ENCODE measurements around the gene MEP1A. TPM values are rescaled to one million over a fixed set of nuclear protein-coding genes. Genes with fewer than 3 reads are reported as not detected.
A peak's percentile ranks its signal among the peaks of the same experiment; 100 is the strongest.
"Not testable (repeated sequence)": the region's sequence is repeated elsewhere in the genome, so short reads cannot be mapped to it uniquely, and the experiment has no call there.

MEP1A gene
- total RNA-seq, 1 donor from 2014 or later = 2.6 TPM

DNA sequence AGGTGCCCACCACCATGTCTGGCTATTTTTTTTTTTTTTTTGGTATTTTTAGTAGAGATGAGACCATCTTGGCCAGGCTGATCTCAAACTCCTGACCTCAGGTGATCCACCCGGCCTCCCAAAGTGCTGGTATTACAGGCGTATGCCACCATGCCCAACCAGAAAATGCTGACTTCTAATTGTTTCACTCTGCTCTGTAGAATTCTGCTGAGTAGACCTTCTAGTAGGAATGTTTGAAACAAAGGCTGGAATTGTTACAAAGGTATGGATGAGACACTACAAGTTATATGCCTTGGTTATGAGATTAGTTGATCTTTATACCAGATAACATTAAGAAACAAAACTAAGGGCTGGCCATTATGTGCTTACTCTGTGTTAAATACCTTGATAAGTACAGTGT is 44.8 kb downstream of the MEP1A start:
- Mint-ChIP-seq H3K9me3 (ENCODE audit: low read depth) (peaks cover 17% of the 10 kb centered on the region), H3K36me3 (ENCODE audit: insufficient read depth) (peaks cover 4% of the 10 kb centered on the region), H3K4me3 (ENCODE audit: low read depth) (no peak overlapping the region), H3K27me3 (no peaks in the 10 kb centered on the region), H3K4me1 (ENCODE audit: low read depth) (no peaks in the 10 kb centered on the region), H3K27ac (no peak overlapping the region)
- no peak for DNase-seq (ENCODE audit: low spot score, unreplicated experiment)
- TF ChIP-seq, protein P1, sequence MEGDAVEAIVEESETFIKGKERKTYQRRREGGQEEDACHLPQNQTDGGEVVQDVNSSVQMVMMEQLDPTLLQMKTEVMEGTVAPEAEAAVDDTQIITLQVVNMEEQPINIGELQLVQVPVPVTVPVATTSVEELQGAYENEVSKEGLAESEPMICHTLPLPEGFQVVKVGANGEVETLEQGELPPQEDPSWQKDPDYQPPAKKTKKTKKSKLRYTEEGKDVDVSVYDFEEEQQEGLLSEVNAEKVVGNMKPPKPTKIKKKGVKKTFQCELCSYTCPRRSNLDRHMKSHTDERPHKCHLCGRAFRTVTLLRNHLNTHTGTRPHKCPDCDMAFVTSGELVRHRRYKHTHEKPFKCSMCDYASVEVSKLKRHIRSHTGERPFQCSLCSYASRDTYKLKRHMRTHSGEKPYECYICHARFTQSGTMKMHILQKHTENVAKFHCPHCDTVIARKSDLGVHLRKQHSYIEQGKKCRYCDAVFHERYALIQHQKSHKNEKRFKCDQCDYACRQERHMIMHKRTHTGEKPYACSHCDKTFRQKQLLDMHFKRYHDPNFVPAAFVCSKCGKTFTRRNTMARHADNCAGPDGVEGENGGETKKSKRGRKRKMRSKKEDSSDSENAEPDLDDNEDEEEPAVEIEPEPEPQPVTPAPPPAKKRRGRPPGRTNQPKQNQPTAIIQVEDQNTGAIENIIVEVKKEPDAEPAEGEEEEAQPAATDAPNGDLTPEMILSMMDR (IDR thresholded peaks at IDR 0.05; ENCODE audit: unreplicated experiment) = no peak

DNA sequence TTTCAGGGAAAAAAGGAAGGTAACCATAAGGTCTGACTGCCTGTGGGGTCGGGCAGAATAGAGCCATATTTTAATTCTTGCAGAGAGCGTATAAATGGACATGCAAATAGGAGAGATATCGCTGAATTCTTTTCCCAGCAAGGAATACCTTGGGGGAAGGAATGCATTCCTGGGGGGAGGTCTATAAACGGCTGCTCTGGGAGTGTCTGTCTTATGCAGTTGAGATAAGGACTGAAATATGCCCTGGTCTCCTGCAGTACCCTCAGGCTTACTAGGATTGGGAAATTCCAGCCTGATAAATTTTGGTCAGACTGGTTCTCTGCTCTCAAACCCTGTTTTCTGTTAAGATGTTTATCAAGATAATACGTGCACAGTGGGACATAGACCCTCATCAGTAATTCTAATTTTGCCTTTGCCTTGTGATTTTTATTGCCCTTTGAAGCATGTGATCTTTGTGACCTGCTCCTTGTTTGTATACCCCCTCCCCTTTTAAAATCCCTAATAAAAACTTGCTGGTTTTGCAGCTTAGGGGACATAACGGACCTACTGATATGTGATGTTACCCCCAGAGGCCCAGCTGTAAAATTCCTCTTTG is 49.2 kb downstream of the MEP1A start:
- not testable (repeated sequence) for H3K27me3 Mint-ChIP-seq; H3K4me1 Mint-ChIP-seq (ENCODE audit: low read depth); H3K27ac Mint-ChIP-seq; DNase-seq (ENCODE audit: low spot score, unreplicated experiment); H3K4me3 Mint-ChIP-seq (ENCODE audit: low read depth); H3K36me3 Mint-ChIP-seq (ENCODE audit: insufficient read depth)
- H3K9me3 Mint-ChIP-seq (ENCODE audit: low read depth) = peaks cover 17% of the 10 kb centered on the region

DNA sequence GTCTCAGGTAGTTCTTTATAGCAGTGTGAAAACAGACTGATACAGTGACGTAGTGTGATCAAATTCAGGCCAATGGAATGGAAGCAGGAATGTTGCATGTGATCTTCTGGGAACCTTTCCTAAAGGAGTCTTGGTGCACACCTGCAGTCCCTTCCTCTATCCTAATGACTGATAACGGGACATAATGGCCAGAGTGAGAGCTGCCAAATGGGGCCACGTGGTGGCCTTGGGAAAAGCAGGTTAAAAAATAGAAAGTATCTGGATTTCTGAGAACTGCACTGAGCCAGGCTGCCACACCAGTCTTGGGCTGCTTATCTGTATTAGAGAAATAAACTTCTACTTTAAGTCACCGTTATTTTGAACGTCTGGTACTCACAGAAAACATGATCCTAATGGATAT is 51.9 kb downstream of the MEP1A start:
- H3K27ac Mint-ChIP-seq = no peak overlapping the region
- H3K36me3 Mint-ChIP-seq (ENCODE audit: insufficient read depth) = peaks cover 4% of the 10 kb centered on the region
- TF ChIP-seq, protein P1 (IDR thresholded peaks at IDR 0.05; ENCODE audit: unreplicated experiment) = no peak
- H3K4me1 Mint-ChIP-seq (ENCODE audit: low read depth) = peaks cover 3% of the 10 kb centered on the region
- peaks cover 17% of the 10 kb centered on the region for H3K9me3 Mint-ChIP-seq (ENCODE audit: low read depth)
- no peak overlapping the region for H3K4me3 Mint-ChIP-seq (ENCODE audit: low read depth)
- DNase-seq (ENCODE audit: low spot score, unreplicated experiment) = no peak
- peaks cover 28% of the 10 kb centered on the region for H3K27me3 Mint-ChIP-seq

DNA sequence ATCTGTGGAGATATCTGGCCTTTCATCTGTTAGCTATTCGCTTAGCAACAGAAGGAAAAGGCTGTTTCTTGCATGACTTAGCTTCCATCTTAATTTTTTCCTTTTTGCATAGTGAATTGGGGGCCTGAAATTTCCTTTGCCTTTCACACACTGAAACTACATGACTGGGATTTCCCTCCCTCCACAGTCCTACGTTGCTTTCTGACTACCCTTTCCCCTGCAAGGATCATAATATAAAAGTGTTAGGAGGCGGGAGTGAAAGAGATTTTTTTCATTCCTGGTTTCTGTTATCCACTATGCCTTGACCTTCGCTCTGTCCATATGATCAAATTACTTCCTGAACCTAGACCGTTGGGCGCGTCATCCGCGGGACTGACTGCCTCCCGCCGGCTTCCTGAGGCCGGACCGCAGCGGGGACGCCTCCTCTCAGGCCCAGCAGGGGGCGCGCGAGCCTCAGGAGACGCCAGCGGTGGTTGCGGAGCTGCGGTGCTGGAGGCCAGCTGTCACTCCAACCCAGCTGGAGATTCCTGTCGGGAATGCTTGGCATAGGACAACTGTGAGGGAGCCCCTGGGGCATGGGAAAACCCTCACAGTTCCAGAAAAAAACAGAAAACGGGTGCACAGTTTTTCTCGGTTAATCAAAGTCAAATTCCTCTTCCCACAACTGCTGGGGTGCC is 55.6 kb downstream of the MEP1A start:
- Mint-ChIP-seq H3K9me3 (ENCODE audit: low read depth) (no peaks in the 10 kb centered on the region), H3K4me3 (ENCODE audit: low read depth) (peak overlapping the region; percentile 55), H3K27ac (no peak overlapping the region), H3K27me3 (peaks cover 42% of the 10 kb centered on the region), H3K4me1 (ENCODE audit: low read depth) (peaks cover 3% of the 10 kb centered on the region), H3K36me3 (ENCODE audit: insufficient read depth) (no peaks in the 10 kb centered on the region)
- TF ChIP-seq, protein P1 (IDR thresholded peaks at IDR 0.05; ENCODE audit: unreplicated experiment) = peak; percentile 99
- DNase-seq (ENCODE audit: low spot score, unreplicated experiment) = peak; percentile 77

DNA sequence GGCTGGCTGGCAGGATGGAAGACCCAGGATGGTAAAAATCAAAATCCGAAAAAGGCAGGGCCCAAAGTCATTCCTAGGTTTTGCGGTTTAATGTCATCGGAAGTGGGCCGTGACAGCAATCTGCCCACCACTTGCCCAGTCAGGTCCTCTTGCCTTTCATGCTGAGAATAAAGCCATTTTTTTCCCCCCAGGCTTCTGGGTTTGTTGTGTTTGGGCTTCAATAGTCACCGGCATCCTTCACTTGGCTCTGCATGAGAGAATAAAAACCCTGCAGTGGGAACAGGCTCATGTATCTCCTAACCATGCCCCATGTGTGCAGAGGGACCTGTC is 56.1 kb downstream of the MEP1A start:
- no peak for DNase-seq (ENCODE audit: low spot score, unreplicated experiment)
- H3K27ac Mint-ChIP-seq = no peak overlapping the region
- H3K4me1 Mint-ChIP-seq (ENCODE audit: low read depth) = peaks cover 3% of the 10 kb centered on the region
- no peaks in the 10 kb centered on the region for H3K36me3 Mint-ChIP-seq (ENCODE audit: insufficient read depth)
- H3K9me3 Mint-ChIP-seq (ENCODE audit: low read depth) = no peaks in the 10 kb centered on the region
- no peak overlapping the region for H3K4me3 Mint-ChIP-seq (ENCODE audit: low read depth)
- peaks cover 45% of the 10 kb centered on the region for H3K27me3 Mint-ChIP-seq
- TF ChIP-seq, protein P1 (IDR thresholded peaks at IDR 0.05; ENCODE audit: unreplicated experiment) = no peak

DNA sequence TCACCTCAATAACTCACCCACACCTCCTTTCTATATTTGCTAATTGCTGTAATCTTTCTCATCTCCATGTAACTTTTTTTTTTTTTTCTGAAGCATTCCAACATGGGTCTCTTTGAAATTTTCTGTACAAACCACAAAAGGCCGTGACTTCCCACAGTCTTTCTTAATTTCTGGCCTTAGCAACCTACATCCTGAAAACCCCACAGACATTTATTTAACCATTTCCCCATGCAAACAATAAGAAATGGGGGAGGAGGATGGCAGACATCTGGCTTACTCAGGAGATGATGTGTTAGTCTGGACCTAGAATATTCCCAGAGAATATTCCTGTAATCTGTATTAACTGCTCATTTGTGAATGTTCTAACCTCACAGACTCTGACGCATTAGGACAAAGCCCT is 57.6 kb downstream of the MEP1A start:
- TF ChIP-seq, protein P1 (IDR thresholded peaks at IDR 0.05; ENCODE audit: unreplicated experiment) = no peak
- Mint-ChIP-seq H3K9me3 (ENCODE audit: low read depth) (no peaks in the 10 kb centered on the region), H3K4me3 (ENCODE audit: low read depth) (no peak overlapping the region), H3K27ac (no peak overlapping the region), H3K36me3 (ENCODE audit: insufficient read depth) (no peaks in the 10 kb centered on the region), H3K27me3 (peaks cover 44% of the 10 kb centered on the region), H3K4me1 (ENCODE audit: low read depth) (peaks cover 3% of the 10 kb centered on the region)
- DNase-seq (ENCODE audit: low spot score, unreplicated experiment) = no peak

DNA sequence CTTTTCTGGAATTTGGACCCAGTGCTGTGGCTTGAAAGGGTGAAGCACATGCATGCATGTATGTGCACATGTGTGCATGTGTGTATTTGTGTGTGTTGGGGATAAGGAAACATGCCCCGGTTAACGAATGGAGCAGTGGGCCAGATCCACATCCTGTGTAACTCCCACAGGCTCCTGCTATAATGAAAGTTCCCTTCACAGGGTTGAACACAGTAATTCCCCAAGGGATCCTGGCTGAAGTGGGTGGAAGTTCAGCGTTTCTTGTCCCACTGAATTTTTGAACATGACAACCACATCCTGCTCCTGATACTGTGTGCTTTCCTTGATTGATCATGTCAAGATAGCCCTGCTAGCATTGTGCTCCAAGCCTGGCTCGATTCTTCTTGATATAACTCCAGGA is 58.4 kb downstream of the MEP1A start:
- peaks cover 44% of the 10 kb centered on the region for H3K27me3 Mint-ChIP-seq
- H3K4me1 Mint-ChIP-seq (ENCODE audit: low read depth); DNase-seq (ENCODE audit: low spot score, unreplicated experiment); H3K27ac Mint-ChIP-seq; H3K4me3 Mint-ChIP-seq (ENCODE audit: low read depth); H3K9me3 Mint-ChIP-seq (ENCODE audit: low read depth); H3K36me3 Mint-ChIP-seq (ENCODE audit: insufficient read depth): not testable (repeated sequence)

All from progenitor cell of endocrine pancreas (in vitro differentiated cells).